Kidney (tissue), 14 donors: ENCODE data around the gene EPS8L1. TPM values are rescaled to one million over a fixed set of nuclear protein-coding genes. Genes with fewer than 3 reads are reported as not detected.

ENCODE experiments used
- DNase-seq, 5 donors: peaks; one replicate each; pipeline ENCODE4 v3.0.0-alpha.2; 2013 to 2020
- FAIRE-seq: peaks from 2 replicates; lab custom pipeline; 2012; peaks lifted over from hg19 to GRCh38; lab: Jason Lieb, UNC
- H3K27ac ChIP-seq, 2 donors: one replicate each; pipeline ENCODE4 v1.7.0; 2013; ENCODE audit warnings: low read depth in 2 of 2, low read length in 2 of 2, inconsistent platforms in 1 of 2
- H3K27me3 ChIP-seq: one replicate; pipeline ENCODE4 v1.7.1; 2013; ENCODE audit warnings: low read length, inconsistent platforms; ENCODE audit not compliant: control insufficient read depth, insufficient read depth
- H3K36me3 ChIP-seq, 3 donors: one replicate each; pipeline versions ENCODE4 v1.7.0 to v1.7.1; 2013; ENCODE audit warnings: low read length in 3 of 3, control low read depth in 1 of 3, inconsistent platforms in 1 of 3; ENCODE audit not compliant: insufficient read depth in 3 of 3, control insufficient read depth in 2 of 3
- H3K4me1 ChIP-seq, 3 donors: one replicate each; pipeline versions ENCODE4 v1.7.0 to v1.7.1; 2013; ENCODE audit warnings: low read length in 3 of 3, inconsistent platforms in 1 of 3, low read depth in 1 of 3; ENCODE audit not compliant: control insufficient read depth in 2 of 3, insufficient read depth in 2 of 3
- H3K4me3 ChIP-seq, 3 donors: one replicate each; pipeline versions ENCODE4 v1.7.0 to v1.8.1; 2013; ENCODE audit warnings: low read length in 3 of 3, control low read depth in 1 of 3, inconsistent platforms in 1 of 3
- H3K9ac ChIP-seq, 3 donors: one replicate each; pipeline versions ENCODE4 v1.7.0 to v1.7.1; 2013; ENCODE audit warnings: low read length in 3 of 3, control low read depth in 1 of 3, inconsistent platforms in 1 of 3
- H3K9me3 ChIP-seq, 3 donors: one replicate each; pipeline versions ENCODE4 v1.7.0 to v1.7.1; 2013; ENCODE audit warnings: low read length in 3 of 3, control low read depth in 1 of 3, inconsistent platforms in 1 of 3; ENCODE audit not compliant: control insufficient read depth in 2 of 3, insufficient read depth in 1 of 3
- intact Hi-C: fragments of 100-400 bp; cut with DNase I; formaldehyde crosslinking; loops from one replicate; pipeline ENCODE4 v1.11.1; 2022
- polyA plus RNA-seq: library from polyadenylated mRNA; stranded (reverse); fragments of 350-450 nt; fragmentation: Illumina TruSeq; extraction: RNeasy Lipid Tissue Mini Kit (QIAGEN cat#74804); gene quantifications from one replicate; pipeline ENCODE4 v1.2.3, GENCODE V29; 2014; ENCODE audit warnings: low read depth, low replicate concordance; ENCODE audit not compliant: insufficient read depth
- total RNA-seq: library from RNA; stranded (reverse); fragmentation: NEBNext Ultra II Directional; extraction: Animal tissue kit (Norgen Biotek cat#: 25700); gene quantifications from one replicate; pipeline ENCODE4 v1.2.1, GENCODE V29; 2021
- TF ChIP-seq, protein P1 (sequence below): IDR thresholded peaks from 3 replicates; pipeline ENCODE4 v1.5.1; 2012; ENCODE audit warnings: mild to moderate bottlenecking, moderate library complexity, borderline replicate concordance; ENCODE audit not compliant: insufficient read depth; ENCODE audit errors: extremely low read depth
- donor health status: control.
- donor health status: control.
- donor health status: control.
- donor health status: control.
- donor health status: control.
- donor health status: DM: yes; HTN: yes; CAD: no.
- donor health status: Normal renal cell carcinoma (clear cell type).

The EPS8L1 gene
- total and polyA plus RNA-seq, 2 donors from 2014 or later: 45.4 to 95.0 TPM

DNA sequence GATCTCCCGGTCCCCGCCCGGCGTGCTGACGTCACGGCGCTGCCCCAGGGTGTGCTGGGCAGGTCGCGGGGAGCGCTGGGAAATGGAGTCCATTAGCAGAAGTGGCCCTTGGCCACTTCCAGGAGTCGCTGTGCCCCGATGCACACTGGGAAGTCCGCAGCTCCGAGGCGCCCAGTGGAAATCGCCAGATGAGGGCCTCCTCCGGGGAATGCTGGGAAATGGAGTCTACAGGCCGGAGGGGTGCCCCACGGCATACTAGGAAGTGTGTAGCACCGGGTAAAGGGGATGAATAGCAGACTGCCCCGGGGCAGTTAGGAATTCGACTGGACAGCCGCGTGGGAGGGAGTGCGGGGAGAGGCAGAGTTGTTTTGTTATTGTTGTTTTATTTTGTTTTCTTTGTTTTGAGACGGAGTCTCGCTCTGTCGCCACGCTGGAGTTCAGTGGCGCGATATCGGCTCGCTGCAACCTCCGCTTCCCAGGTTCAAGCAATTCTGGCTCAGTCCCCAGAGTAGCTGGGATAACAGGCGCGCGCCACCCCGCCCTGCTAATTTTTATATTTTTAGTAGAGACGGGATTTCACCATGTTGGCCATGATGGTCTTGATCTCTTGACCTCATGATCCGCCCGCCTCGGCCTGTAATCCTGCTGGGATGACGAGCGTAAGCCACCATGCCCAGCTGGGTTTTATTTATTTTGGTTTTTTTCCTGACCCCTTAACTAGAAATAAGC is 42.2 kb downstream of the EPS8L1 start:
- Histone ChIP-seq H3K27ac (peak overlapping the region in 1 of 2 donors; percentile 89), H3K9ac (peak overlapping the region; percentile 48 to 83 (median 66)), H3K9me3 (no peaks in the 10 kb centered on the region), H3K27me3 (no peaks in the 10 kb centered on the region), H3K4me1 (peaks cover 0 to 24% (median 0%) of the 10 kb centered on the region in 3 donors), H3K4me3 (peak overlapping the region; percentile 71 to 89 (median 74)), H3K36me3 (no peaks in the 10 kb centered on the region)
- no peak for FAIRE-seq
- TF ChIP-seq, protein P1, sequence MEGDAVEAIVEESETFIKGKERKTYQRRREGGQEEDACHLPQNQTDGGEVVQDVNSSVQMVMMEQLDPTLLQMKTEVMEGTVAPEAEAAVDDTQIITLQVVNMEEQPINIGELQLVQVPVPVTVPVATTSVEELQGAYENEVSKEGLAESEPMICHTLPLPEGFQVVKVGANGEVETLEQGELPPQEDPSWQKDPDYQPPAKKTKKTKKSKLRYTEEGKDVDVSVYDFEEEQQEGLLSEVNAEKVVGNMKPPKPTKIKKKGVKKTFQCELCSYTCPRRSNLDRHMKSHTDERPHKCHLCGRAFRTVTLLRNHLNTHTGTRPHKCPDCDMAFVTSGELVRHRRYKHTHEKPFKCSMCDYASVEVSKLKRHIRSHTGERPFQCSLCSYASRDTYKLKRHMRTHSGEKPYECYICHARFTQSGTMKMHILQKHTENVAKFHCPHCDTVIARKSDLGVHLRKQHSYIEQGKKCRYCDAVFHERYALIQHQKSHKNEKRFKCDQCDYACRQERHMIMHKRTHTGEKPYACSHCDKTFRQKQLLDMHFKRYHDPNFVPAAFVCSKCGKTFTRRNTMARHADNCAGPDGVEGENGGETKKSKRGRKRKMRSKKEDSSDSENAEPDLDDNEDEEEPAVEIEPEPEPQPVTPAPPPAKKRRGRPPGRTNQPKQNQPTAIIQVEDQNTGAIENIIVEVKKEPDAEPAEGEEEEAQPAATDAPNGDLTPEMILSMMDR: no peak
- intact Hi-C loops: no loop called here
- peak; percentile 98 to 100 (median 99) for DNase-seq

DNA sequence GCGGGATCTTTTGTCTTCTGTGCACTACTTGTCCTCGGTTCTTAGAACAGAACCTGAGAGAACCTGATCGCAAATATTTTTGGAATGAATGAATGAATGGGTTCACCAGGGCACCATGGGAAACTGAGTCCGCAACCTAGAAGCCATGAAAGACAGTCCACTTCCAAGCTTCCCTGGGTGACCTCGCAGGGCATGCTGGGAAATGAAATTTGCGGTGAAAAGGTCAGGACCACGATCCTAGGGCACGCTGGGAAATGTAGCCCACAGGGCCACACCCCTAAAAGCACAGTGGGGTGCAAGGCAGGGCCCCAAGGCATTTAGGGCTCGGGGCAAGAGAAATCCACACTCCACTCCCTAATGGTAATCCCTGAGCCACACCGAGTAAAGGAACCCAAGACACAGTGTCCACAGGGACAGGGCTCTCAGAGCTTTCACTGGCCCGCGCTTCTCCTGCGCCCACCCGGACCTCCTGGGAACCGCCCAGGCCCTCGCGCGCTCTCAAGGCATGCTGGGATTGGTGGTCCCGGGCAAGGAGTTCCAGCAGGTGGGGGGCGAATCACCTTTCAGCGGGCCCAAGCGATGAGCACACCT is 42.8 kb downstream of the EPS8L1 start:
- Histone ChIP-seq H3K27me3 (no peaks in the 10 kb centered on the region), H3K9me3 (no peaks in the 10 kb centered on the region), H3K4me1 (peaks cover 0 to 18% (median 0%) of the 10 kb centered on the region in 3 donors), H3K9ac (peak overlapping the region in 2 of 3 donors; percentile 48 to 83), H3K4me3 (peak overlapping the region; percentile 71 to 89 (median 74)), H3K36me3 (no peaks in the 10 kb centered on the region), H3K27ac (no peak overlapping the region)
- no peak for FAIRE-seq
- intact Hi-C loops: no loop called here
- DNase-seq: peak in 3 of 5 donors; percentile 56 to 85 (median 69)
- TF ChIP-seq, protein P1: no peak

DNA sequence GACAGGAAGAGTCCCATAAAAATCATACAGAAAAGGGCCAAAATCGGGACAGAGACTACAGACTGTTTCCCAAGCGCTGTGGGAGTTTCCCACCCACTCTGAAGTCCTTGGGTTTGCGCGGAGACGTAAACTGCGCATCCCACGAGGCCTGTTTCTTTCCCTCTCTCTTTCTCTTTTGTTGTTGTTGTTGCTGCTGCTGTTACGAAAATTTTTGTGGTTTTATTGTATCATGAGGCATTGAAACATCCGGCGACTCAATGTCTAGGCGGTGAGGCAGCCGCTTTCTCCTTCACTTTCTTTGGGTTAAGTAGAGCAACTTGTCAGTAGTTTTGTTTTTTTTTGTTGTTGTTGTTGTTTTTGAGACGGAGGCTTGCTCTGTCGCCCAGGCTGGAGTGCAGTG is 43.4 kb downstream of the EPS8L1 start:
- FAIRE-seq: no peak
- Histone ChIP-seq H3K4me3 (no peak overlapping the region), H3K4me1 (peaks cover 0 to 18% (median 0%) of the 10 kb centered on the region in 3 donors), H3K9me3 (no peaks in the 10 kb centered on the region), H3K27me3 (no peaks in the 10 kb centered on the region), H3K9ac (no peak overlapping the region), H3K27ac (no peak overlapping the region), H3K36me3 (no peaks in the 10 kb centered on the region)
- intact Hi-C loops: no loop called here
- TF ChIP-seq, protein P1: no peak
- no peak for DNase-seq
